OCI-LY3 (cell line): Measurements from ENCODE around the gene ETV6.

Experiments
- H2AFZ ChIP-seq: fragments of 200-600, 300-600 bp; shearing (Covaris generic); 2 replicates; pipeline ENCODE4 v1.6.0; 2014; ENCODE audit warnings: antibody characterized with exemption, low read depth, low read length
- H3K27ac ChIP-seq: fragments of 200-600, 300-600 bp; sonication (generic); 2 replicates; pipeline ENCODE4 v1.5.1; 2014; ENCODE audit warnings: mild to moderate bottlenecking, low read length, moderate library complexity, mixed read lengths
- H3K27me3 ChIP-seq: fragments of 200-600, 300-600 bp; sonication (generic); 2 replicates; pipeline ENCODE4 v1.6.1; 2014; ENCODE audit warnings: low read depth, low read length, mixed read lengths
- H3K36me3 ChIP-seq: fragments of 200-600, 300-600 bp; sonication (generic); replicated peaks from 2 replicates; pipeline ENCODE3; 2014; ENCODE audit warnings: low read depth, low read length, mixed read lengths
- H3K4me1 ChIP-seq: fragments of 300-600, 200-600 bp; sonication (generic); 2 replicates; pipeline ENCODE4 v1.6.1; 2014; ENCODE audit warnings: low read length, mixed read lengths
- H3K4me2 ChIP-seq: fragments of 200-600, 300-600 bp; sonication (generic); 2 replicates; pipeline ENCODE4 v1.6.1; 2014; ENCODE audit warnings: low read length, mixed read lengths
- H3K4me3 ChIP-seq: fragments of 300-600, 200-600 bp; sonication (generic); 2 replicates; pipeline ENCODE4 v1.5.1; 2014; ENCODE audit warnings: antibody characterized with exemption, mild to moderate bottlenecking, low read length, moderate library complexity
- H3K79me2 ChIP-seq: fragments of 300-600, 200-600 bp; shearing (Covaris generic); 2 replicates; pipeline ENCODE4 v1.6.1; 2014; ENCODE audit warnings: mild to moderate bottlenecking, low read length, mixed read lengths
- H3K9ac ChIP-seq: fragments of 300-600, 200-600 bp; shearing (Covaris generic); 2 replicates; pipeline ENCODE4 v1.6.0; 2014; ENCODE audit warnings: mild to moderate bottlenecking, low read length, moderate library complexity
- H3K9me3 ChIP-seq: fragments of 200-600, 300-600 bp; shearing (Covaris generic); 2 replicates; pipeline ENCODE4 v1.6.1; 2014; ENCODE audit warnings: low read length, mixed read lengths; ENCODE audit not compliant: insufficient read depth
- H4K20me1 ChIP-seq: fragments of 200-600, 300-600 bp; sonication (generic); 2 replicates; pipeline ENCODE4 v1.6.1; 2016; ENCODE audit warnings: low read length, mixed read lengths; ENCODE audit not compliant: insufficient read depth
- EZH2phosphoT487 ChIP-seq: fragments of 200-600 bp; shearing (Covaris generic); IDR thresholded peaks from 2 replicates; pipeline ENCODE4 v1.6.1; 2018; ENCODE audit warnings: antibody characterized with exemption, mixed run types, low read depth
- TF ChIP-seq, protein P1 (sequence below): fragments of 200-600, 300-600 bp; sonication (generic); IDR thresholded peaks from 2 replicates; pipeline ENCODE4 v1.5.1; 2014; ENCODE audit warnings: antibody characterized with exemption, low read length, low read depth

The ETV6 gene

GRCh38 chr12:11877102-11877826, 227.8 kb downstream of the ETV6 start:
- H3K4me2 ChIP-seq: no peak overlapping the region

GRCh38 chr12:11877869-11878780, 228.7 kb downstream of the ETV6 start:
- no peak overlapping the region for H3K27ac ChIP-seq
- H2AFZ ChIP-seq: no peak overlapping the region
- no peak overlapping the region for H3K4me3 ChIP-seq
- H3K9ac ChIP-seq: no peak overlapping the region
- H3K9me3 ChIP-seq: no peaks in the 10 kb centered on the region
- H3K4me1 ChIP-seq: peaks cover 8% of the 10 kb centered on the region
- H3K27me3 ChIP-seq: no peaks in the 10 kb centered on the region
- TF ChIP-seq, protein P1, sequence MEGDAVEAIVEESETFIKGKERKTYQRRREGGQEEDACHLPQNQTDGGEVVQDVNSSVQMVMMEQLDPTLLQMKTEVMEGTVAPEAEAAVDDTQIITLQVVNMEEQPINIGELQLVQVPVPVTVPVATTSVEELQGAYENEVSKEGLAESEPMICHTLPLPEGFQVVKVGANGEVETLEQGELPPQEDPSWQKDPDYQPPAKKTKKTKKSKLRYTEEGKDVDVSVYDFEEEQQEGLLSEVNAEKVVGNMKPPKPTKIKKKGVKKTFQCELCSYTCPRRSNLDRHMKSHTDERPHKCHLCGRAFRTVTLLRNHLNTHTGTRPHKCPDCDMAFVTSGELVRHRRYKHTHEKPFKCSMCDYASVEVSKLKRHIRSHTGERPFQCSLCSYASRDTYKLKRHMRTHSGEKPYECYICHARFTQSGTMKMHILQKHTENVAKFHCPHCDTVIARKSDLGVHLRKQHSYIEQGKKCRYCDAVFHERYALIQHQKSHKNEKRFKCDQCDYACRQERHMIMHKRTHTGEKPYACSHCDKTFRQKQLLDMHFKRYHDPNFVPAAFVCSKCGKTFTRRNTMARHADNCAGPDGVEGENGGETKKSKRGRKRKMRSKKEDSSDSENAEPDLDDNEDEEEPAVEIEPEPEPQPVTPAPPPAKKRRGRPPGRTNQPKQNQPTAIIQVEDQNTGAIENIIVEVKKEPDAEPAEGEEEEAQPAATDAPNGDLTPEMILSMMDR: no peak
- TF ChIP-seq EZH2phosphoT487: no peak
- H4K20me1 ChIP-seq: peaks cover 10% of the 10 kb centered on the region; the same call in 1 of the 2 replicates
- peaks cover 22% of the 10 kb centered on the region for H3K79me2 ChIP-seq
- no peak overlapping the region for H3K4me2 ChIP-seq
- H3K36me3 ChIP-seq: peaks cover 24% of the 10 kb centered on the region

More at GRCh38 chr12:11877102-11877826, 227.8 kb downstream of the ETV6 start:
- Histone ChIP-seq H3K79me2 (peaks cover 22% of the 10 kb centered on the region), H4K20me1 (peaks cover 13% of the 10 kb centered on the region; the same call in 1 of the 2 replicates), H3K4me3 (no peak overlapping the region), H3K9ac (no peak overlapping the region), H3K4me1 (peaks cover 8% of the 10 kb centered on the region), H2AFZ (no peak overlapping the region), H3K9me3 (no peaks in the 10 kb centered on the region), H3K27me3 (no peaks in the 10 kb centered on the region), H3K27ac (no peak overlapping the region), H3K36me3 (peaks cover 25% of the 10 kb centered on the region)
- TF ChIP-seq, protein P1: no peak
- no peak for TF ChIP-seq EZH2phosphoT487

- TF ChIP-seq EZH2phosphoT487: no peak
- TF ChIP-seq, protein P1: no peak
- Histone ChIP-seq H3K4me1 (peaks cover 8% of the 10 kb centered on the region), H3K36me3 (peaks cover 22% of the 10 kb centered on the region)
Measured at GRCh38 chr12:11879306-11879705, 229.8 kb downstream of the ETV6 start.

DNA sequence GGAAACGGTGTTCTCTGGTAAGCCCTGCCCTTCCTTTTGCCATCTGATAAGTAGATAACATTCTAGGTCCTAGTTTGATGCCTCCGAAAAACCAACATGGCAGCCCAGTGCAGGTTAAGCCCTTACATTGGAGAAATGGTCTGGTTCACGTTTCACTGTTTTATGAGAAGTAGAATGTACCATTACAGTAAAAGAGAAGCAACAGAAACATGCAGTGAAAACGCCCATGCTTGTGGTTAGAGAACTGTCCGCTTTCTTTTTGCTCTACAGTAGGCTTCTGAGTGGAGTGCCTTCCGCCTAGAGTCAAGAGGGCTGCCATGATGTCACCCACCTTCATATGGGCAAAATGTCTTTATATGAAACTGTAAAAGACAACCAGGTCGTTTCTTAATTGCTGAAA, 230.9 kb downstream of the ETV6 start:
- Histone ChIP-seq H3K4me1 (peaks cover 3% of the 10 kb centered on the region), H3K4me3 (no peak overlapping the region), H4K20me1 (peaks cover 3% of the 10 kb centered on the region; the same call in 1 of the 2 replicates), H2AFZ (no peak overlapping the region), H3K27ac (no peak overlapping the region), H3K36me3 (peaks cover 33% of the 10 kb centered on the region), H3K79me2 (peaks cover 12% of the 10 kb centered on the region; the same call in 1 of the 2 replicates), H3K27me3 (no peaks in the 10 kb centered on the region), H3K9me3 (no peaks in the 10 kb centered on the region), H3K4me2 (no peak overlapping the region), H3K9ac (no peak overlapping the region)
- TF ChIP-seq, protein P1: no peak
- no peak for TF ChIP-seq EZH2phosphoT487

More at GRCh38 chr12:11879306-11879705, 229.8 kb downstream of the ETV6 start:
- H3K9me3 ChIP-seq: no peaks in the 10 kb centered on the region
- no peak overlapping the region for H3K4me3 ChIP-seq
- no peaks in the 10 kb centered on the region for H3K27me3 ChIP-seq
- H3K79me2 ChIP-seq: peaks cover 15% of the 10 kb centered on the region; the same call in 1 of the 2 replicates
- no peak overlapping the region for H3K9ac ChIP-seq
- peaks cover 3% of the 10 kb centered on the region; the same call in 1 of the 2 replicates for H4K20me1 ChIP-seq
- H3K4me2 ChIP-seq: no peak overlapping the region
- H3K27ac ChIP-seq: no peak overlapping the region
- H2AFZ ChIP-seq: no peak overlapping the region
